ENCODE measurements around the gene SINHCAF.

DNA sequence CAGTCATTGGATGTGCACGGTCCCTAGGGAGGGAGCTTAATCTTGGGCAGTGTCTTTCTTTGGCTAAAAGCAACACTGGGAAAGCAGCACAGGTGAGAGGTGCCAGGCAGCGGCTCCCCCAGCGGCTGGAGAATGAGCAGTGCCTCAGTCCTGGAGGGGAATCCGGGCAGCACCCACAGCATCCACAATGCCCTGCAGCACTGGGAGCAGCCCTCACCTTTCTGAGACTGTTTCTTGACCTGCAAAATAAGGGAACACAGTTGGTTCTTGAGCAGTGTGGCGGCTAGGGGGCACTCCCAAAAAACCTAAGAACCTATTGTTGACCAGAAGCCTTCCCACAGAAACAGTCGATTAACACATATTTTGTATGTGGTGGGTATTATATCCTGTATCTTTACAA is 75.8 kb downstream of the SINHCAF start:
- TF ChIP-seq, protein P1, sequence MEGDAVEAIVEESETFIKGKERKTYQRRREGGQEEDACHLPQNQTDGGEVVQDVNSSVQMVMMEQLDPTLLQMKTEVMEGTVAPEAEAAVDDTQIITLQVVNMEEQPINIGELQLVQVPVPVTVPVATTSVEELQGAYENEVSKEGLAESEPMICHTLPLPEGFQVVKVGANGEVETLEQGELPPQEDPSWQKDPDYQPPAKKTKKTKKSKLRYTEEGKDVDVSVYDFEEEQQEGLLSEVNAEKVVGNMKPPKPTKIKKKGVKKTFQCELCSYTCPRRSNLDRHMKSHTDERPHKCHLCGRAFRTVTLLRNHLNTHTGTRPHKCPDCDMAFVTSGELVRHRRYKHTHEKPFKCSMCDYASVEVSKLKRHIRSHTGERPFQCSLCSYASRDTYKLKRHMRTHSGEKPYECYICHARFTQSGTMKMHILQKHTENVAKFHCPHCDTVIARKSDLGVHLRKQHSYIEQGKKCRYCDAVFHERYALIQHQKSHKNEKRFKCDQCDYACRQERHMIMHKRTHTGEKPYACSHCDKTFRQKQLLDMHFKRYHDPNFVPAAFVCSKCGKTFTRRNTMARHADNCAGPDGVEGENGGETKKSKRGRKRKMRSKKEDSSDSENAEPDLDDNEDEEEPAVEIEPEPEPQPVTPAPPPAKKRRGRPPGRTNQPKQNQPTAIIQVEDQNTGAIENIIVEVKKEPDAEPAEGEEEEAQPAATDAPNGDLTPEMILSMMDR (IDR thresholded peaks at IDR 0.05), result no peak
- no peak for TF ChIP-seq EP300 (IDR thresholded peaks at IDR 0.05)
